T-helper 2 cell treated with Interferon-gamma antibody and Interleukin-4, amounts not matched to agents 5 μg/mL and 100 μg/mL, for 36 hours (primary cell): Measurements from ENCODE around the gene NTRK2.

Experiments
- DNase-seq: peaks from one replicate; pipeline ENCODE4 v3.0.0; 2021; ENCODE audit warnings: low spot score
- H3K27ac Mint-ChIP-seq: one replicate; pipeline ENCODE4 v1.8.0; 2021; ENCODE audit warnings: mild to moderate bottlenecking, mixed read lengths
- H3K27me3 Mint-ChIP-seq: one replicate; pipeline ENCODE4 v1.8.0; 2021; ENCODE audit warnings: low read depth, mixed read lengths
- H3K36me3 Mint-ChIP-seq: one replicate; pipeline ENCODE4 v1.8.0; 2021; ENCODE audit warnings: low read depth, mixed read lengths
- H3K4me1 Mint-ChIP-seq: one replicate; pipeline ENCODE4 v1.8.0; 2021; ENCODE audit warnings: low read depth, mixed read lengths
- H3K4me3 Mint-ChIP-seq: one replicate; pipeline ENCODE4 v1.8.0; 2022; ENCODE audit warnings: mild to moderate bottlenecking, moderate library complexity, mixed read lengths
- H3K9me3 Mint-ChIP-seq: one replicate; pipeline ENCODE4 v1.8.0; 2021; ENCODE audit warnings: mixed read lengths

Gene NTRK2

DNA sequence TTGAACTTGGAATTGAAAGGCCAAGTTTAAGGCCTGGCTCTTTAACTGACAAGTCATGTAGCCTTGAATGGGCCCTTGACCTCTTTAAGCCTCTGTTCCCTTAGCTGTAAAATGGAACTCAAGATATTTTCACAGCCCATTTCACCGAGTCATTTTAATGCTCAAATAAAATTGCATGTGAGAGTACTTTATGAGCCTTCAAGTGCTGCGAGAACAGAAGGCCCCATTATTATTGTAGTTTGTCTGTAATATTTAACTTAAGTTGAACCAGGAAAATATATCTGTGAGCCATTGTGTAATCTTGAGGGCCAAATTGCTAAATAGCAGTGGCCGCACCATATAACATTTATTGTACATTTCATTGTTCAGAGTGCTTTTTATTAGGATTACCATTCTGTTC is 249.9 kb downstream of the NTRK2 start:
- no peaks in the 10 kb centered on the region for H3K9me3 Mint-ChIP-seq
- H3K4me1 Mint-ChIP-seq, result no peaks in the 10 kb centered on the region
- DNase-seq, result no peak
- no peaks in the 10 kb centered on the region for H3K36me3 Mint-ChIP-seq
- no peak overlapping the region for H3K27ac Mint-ChIP-seq
- no peak overlapping the region for H3K4me3 Mint-ChIP-seq
- no peaks in the 10 kb centered on the region for H3K27me3 Mint-ChIP-seq

DNA sequence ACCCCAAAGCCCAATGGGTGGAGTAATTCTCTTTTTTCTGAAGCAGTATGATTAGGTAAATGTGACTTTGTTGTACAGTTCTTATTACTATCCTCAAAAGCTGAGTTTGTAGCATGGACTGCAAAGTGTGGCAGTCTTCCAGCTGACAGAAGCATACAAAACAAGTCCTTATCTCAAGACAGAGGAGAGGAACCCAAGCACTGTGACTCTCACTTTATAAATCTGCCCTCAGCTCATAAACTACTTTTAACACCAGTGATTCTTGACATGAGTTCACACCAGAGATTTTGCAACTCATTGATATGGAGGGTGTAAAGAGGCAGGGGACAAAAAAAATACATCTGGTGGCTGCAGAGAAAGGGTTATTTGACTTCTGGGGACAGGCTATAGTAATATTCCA is 251.6 kb downstream of the NTRK2 start:
- Mint-ChIP-seq H3K4me1 (no peaks in the 10 kb centered on the region), H3K9me3 (no peaks in the 10 kb centered on the region), H3K4me3 (no peak overlapping the region), H3K36me3 (no peaks in the 10 kb centered on the region), H3K27me3 (no peaks in the 10 kb centered on the region), H3K27ac (no peak overlapping the region)
- DNase-seq, result no peak

DNA sequence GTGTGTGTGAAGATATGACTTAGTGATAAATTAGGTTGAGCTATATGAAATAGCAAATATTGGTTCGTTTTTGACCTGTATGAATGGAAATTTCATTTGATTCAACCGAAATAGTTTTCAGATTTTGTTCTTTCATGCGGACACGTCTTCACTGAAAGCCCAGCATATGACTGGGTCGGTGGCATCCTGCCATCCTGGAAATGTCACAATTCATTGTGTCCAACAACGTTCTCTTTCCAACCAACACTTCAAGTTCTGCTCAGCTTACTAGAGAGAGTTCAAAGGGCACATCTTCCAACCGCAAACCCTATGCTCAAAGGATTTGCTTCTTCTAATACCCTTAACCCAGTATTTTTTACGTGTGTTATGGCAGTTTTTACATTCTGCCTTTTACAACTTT is 252.5 kb downstream of the NTRK2 start:
- H3K27ac Mint-ChIP-seq, result no peak overlapping the region
- no peaks in the 10 kb centered on the region for H3K9me3 Mint-ChIP-seq
- H3K4me1 Mint-ChIP-seq, result no peaks in the 10 kb centered on the region
- H3K4me3 Mint-ChIP-seq, result no peak overlapping the region
- no peaks in the 10 kb centered on the region for H3K27me3 Mint-ChIP-seq
- no peaks in the 10 kb centered on the region for H3K36me3 Mint-ChIP-seq
- DNase-seq, result no peak

DNA sequence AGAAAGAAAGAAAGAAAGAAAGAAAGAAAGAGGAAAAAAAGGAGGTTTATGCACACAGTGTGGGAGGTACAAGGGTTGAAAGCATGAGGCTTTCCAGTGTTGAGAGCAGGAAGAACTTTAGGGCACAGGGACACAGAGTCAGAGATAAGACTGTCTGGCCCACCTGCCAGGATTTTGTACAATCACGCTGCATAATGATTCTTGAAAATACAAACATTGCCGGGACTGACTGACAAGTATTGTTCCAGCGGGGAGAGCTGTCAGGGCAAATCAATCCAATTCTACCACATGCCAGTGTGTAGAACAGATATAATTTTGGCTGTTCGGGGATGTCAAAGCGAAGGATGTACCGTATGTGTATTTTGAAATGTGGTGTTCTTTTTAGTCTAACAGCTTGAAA is 254.7 kb downstream of the NTRK2 start:
- Mint-ChIP-seq H3K27ac (no peak overlapping the region), H3K9me3 (no peaks in the 10 kb centered on the region)

DNA sequence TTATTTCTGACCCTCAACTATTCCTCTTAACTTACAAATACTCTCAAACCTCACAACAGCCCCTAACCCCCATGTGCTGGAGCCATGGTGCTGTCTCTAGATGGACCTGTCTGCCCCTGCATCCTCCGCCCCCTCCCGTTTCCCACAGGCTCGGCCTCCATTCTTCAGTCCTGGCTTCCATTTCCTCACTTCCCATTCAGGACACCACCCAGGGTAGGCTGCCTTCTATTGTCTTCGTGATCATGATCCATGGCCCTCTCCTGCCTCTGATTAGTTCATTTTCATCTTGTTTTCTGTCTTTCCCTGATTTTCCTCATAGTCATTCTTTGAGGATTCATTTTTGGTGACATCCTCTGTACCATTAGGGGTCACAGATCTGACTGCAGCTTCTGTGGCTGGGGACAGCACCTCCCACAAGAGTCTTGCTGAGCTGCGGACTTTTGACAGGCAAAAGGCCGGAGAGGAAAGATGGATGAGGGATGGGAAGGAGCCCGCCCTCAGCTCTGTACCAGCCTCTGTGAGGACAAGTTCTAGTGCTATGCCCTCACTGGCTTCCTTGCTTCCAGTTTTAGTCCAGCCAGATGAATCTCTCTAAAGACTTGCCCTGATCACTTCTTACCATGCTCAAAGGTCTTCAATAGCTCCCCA is 255.8 kb downstream of the NTRK2 start:
- Mint-ChIP-seq H3K27me3 (no peaks in the 10 kb centered on the region), H3K4me1 (no peaks in the 10 kb centered on the region), H3K27ac (no peak overlapping the region), H3K36me3 (no peaks in the 10 kb centered on the region), H3K9me3 (no peaks in the 10 kb centered on the region), H3K4me3 (no peak overlapping the region)
- no peak for DNase-seq

More for the DNA sequence above, 254.7 kb downstream of the NTRK2 start:
- no peak overlapping the region for H3K4me3 Mint-ChIP-seq
- no peak for DNase-seq
- H3K36me3 Mint-ChIP-seq, result no peaks in the 10 kb centered on the region
- no peaks in the 10 kb centered on the region for H3K27me3 Mint-ChIP-seq
- H3K4me1 Mint-ChIP-seq, result no peaks in the 10 kb centered on the region

DNA sequence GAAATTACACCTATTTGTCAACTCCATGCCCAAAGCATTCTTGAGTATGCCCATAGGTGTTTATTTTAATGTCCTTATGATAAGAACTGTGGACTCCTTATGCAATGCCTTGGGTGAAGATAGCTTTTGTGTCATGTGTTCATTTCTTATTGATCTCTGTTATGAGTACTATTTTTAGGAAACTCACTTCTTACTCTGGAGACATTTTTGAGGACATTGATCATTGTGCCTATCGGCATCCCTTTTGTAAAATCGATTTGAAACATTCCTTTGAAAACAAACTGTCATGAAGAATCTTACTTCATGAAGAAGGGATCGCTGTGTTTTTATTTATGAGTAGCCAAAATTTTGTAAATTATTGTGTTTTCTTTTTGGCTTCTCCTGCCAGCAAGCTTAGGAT is 257.3 kb downstream of the NTRK2 start:
- H3K4me3 Mint-ChIP-seq, result no peak overlapping the region
- no peaks in the 10 kb centered on the region for H3K36me3 Mint-ChIP-seq
- H3K27me3 Mint-ChIP-seq, result no peaks in the 10 kb centered on the region
- no peak overlapping the region for H3K27ac Mint-ChIP-seq
- H3K9me3 Mint-ChIP-seq, result no peaks in the 10 kb centered on the region
- DNase-seq, result no peak
- H3K4me1 Mint-ChIP-seq, result no peaks in the 10 kb centered on the region

DNA sequence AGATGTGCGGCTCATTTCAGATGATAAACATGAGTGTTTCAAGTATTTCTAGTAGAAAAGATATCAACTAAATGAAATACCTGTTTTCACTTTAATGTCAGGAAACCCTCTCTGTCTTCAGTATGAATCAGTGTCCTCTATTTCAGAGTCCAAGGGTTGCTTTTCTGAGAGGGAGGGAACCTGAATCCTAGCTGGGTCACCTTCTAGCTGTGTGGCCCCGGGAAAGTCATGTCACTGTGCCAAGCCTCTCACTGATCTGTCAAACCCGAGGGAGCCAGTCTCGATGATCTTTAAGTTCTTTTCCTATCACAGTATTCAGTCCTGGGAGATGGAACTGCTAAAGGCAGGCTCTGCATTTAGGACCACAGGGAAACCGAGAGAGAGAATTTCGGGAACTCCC is 258.9 kb downstream of the NTRK2 start:
- no peak overlapping the region for H3K27ac Mint-ChIP-seq
- H3K27me3 Mint-ChIP-seq, result no peaks in the 10 kb centered on the region
- H3K4me3 Mint-ChIP-seq, result no peak overlapping the region
- H3K36me3 Mint-ChIP-seq, result no peaks in the 10 kb centered on the region
- no peaks in the 10 kb centered on the region for H3K4me1 Mint-ChIP-seq
- no peak for DNase-seq
- no peaks in the 10 kb centered on the region for H3K9me3 Mint-ChIP-seq

DNA sequence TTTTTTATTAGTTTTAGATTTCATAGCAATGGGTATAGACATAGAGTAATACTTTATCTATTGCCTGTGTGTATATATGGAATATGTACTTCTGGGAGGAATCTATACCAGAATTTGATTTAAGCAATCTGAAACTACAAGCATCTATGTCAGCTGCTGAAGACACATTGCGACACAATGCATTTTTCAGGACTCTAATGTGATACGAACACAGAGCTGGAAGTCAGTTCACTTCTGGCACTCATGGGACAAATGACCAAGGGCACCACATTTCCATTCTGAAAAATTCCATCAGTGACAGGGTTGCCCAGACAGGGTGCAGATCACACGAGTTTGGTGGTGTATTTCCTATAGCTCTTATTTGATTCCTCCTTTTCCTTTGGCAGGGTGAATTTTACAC is 259.5 kb downstream of the NTRK2 start:
- DNase-seq, result no peak
- H3K4me3 Mint-ChIP-seq, result no peak overlapping the region
- H3K27ac Mint-ChIP-seq, result no peak overlapping the region
- no peaks in the 10 kb centered on the region for H3K9me3 Mint-ChIP-seq
- no peaks in the 10 kb centered on the region for H3K4me1 Mint-ChIP-seq
- no peaks in the 10 kb centered on the region for H3K36me3 Mint-ChIP-seq
- H3K27me3 Mint-ChIP-seq, result no peaks in the 10 kb centered on the region

DNA sequence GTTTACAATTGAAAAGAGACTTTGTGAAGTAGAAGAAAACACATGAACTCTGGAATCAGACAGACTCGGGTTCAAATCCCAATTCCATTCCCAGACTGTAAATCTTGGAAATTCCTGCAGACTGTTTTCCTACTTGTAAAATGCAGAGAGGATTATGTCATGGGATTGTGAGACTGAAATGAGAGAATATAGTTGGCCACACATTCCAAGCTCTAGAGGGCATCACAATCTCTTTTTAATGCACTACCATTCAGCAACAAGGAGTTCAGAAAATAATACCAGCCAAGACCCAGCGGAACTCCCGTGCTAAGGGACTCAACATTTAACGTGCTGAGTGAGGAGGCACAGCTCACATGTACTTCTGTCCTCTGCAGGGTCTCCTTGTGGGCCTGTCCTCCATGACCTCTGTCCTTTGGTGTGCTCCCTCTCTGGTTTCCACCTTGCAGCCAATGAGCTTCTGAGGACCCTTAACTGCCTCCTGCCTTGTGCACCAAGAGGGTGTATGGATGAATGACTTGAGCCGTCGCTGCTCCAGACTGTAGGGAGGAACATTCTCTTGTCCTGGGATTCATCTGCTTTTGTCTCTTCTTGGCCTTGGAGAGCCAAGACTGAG is 263.5 kb downstream of the NTRK2 start:
- no peaks in the 10 kb centered on the region for H3K4me1 Mint-ChIP-seq
- no peak overlapping the region for H3K4me3 Mint-ChIP-seq
- H3K27ac Mint-ChIP-seq, result no peak overlapping the region
- no peaks in the 10 kb centered on the region for H3K9me3 Mint-ChIP-seq
- DNase-seq, result no peak
- H3K27me3 Mint-ChIP-seq, result no peaks in the 10 kb centered on the region
- no peaks in the 10 kb centered on the region for H3K36me3 Mint-ChIP-seq

DNA sequence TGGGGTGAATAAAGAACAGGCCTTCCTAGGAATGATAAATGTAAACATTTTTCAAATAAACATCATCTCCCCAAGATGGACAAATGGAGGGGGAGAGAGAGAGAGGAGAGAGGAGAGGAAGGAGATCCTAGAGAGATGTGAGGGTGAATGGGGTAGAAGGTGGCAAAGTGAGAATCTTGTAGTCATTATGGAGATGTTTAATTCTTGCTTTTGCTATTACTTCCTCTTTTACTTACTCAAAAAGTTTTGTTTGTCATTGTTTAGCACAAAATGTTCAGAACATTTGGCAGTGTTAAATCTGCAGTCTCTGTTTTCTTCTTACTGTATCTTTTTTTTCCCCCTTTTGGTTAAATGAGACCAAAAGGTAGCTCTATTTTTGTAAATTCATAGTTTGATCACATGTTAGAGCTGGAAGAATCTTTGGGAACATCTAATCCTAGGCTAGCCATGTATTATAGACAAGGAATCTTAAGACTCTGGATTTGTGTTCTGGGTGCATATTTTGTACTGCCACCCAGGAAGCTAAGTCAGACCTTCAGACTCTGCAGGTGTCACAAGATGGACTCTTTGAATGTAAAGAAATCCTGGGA is 266.1 kb downstream of the NTRK2 start:
- Mint-ChIP-seq H3K9me3 (no peaks in the 10 kb centered on the region), H3K27ac (no peak overlapping the region), H3K36me3 (no peaks in the 10 kb centered on the region), H3K27me3 (no peaks in the 10 kb centered on the region), H3K4me3 (no peak overlapping the region), H3K4me1 (no peaks in the 10 kb centered on the region)
- no peak for DNase-seq

DNA sequence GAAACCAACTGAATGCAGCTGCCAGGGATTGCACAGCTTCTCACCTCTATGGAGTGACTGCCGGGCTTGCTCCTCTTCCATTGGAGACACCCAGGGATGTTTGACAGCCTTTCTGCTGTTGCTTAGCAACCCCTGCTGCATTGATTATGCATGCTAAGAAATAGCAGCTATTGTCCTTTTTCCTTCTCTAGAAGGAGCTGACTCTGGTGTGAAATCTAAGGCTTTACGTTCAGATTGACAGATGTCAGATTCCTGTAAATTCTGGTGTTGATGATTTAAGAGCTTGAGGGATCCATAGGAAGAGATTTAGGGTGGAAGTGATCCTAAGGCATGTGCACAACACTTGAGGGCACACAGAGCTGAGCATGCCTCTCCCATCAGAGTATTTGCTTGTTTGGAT is 267.7 kb downstream of the NTRK2 start:
- no peak overlapping the region for H3K27ac Mint-ChIP-seq
- no peaks in the 10 kb centered on the region for H3K36me3 Mint-ChIP-seq
- no peaks in the 10 kb centered on the region for H3K27me3 Mint-ChIP-seq
- no peak overlapping the region for H3K4me3 Mint-ChIP-seq
- no peaks in the 10 kb centered on the region for H3K4me1 Mint-ChIP-seq
- H3K9me3 Mint-ChIP-seq, result no peaks in the 10 kb centered on the region
- no peak for DNase-seq

DNA sequence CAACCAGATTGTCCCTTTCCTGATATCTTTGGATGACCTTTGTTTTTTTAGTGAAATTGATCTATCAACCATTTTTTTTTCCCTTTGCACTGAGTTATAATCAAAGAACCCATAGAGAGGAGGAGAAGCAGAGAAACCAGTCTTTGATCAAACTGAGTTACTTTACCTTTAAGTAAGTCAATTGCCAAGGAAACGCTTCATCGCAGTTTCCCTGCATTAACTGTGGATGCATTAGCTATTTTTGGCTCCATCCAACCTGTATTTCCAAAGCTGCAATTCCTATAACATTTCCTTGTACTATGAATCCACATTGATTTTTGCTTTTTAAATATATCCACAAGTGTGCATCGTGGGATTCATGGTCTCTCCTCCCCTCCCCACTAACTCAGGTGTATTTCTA is 268.1 kb downstream of the NTRK2 start:
- no peak for DNase-seq
- Mint-ChIP-seq H3K4me3 (no peak overlapping the region), H3K36me3 (no peaks in the 10 kb centered on the region), H3K4me1 (no peaks in the 10 kb centered on the region), H3K27me3 (no peaks in the 10 kb centered on the region), H3K9me3 (no peaks in the 10 kb centered on the region), H3K27ac (no peak overlapping the region)

DNA sequence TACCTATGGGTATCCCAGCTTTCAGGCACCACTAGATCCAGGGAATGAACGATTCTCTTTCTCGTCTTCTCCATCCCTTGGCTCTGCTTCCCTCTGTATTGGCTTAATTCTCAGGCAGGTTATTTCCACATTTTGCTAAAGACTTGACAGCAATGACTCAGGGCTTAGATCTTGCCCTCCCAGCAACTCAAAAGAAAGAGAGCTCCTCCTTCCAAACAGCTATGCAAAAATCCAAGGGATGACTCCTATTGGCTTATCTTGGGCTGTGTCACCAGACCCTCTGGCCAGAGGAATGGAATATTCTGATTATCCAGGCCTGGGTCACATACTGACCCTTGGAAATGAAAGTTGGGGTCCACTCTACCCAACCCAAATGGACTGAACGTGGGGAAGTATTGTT is 270.2 kb downstream of the NTRK2 start:
- Mint-ChIP-seq H3K9me3 (no peaks in the 10 kb centered on the region), H3K4me3 (no peak overlapping the region), H3K4me1 (no peaks in the 10 kb centered on the region), H3K36me3 (no peaks in the 10 kb centered on the region), H3K27ac (no peak overlapping the region), H3K27me3 (no peaks in the 10 kb centered on the region)
- no peak for DNase-seq

DNA sequence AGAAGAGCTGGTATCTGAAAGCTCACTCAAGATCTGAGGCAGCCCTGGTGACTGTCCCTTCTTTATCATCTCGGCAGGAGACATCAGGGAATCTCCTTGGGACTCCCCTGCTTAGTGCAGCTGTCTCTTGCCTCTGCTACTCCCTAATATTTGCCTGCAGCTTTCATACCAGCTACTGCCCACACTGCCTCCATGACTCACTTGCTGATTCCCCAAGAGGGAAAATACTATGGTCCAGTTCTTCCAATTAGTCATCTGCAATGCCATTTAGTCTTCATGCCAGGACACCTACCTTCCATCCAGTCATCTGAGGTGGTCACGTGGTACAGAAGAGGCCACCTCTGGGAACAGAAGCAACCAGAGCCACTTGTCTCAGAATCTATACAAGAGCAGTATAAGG is 270.8 kb downstream of the NTRK2 start:
- Mint-ChIP-seq H3K4me1 (no peaks in the 10 kb centered on the region), H3K4me3 (no peak overlapping the region), H3K9me3 (no peaks in the 10 kb centered on the region), H3K27ac (no peak overlapping the region), H3K36me3 (no peaks in the 10 kb centered on the region), H3K27me3 (no peaks in the 10 kb centered on the region)
- DNase-seq, result no peak

DNA sequence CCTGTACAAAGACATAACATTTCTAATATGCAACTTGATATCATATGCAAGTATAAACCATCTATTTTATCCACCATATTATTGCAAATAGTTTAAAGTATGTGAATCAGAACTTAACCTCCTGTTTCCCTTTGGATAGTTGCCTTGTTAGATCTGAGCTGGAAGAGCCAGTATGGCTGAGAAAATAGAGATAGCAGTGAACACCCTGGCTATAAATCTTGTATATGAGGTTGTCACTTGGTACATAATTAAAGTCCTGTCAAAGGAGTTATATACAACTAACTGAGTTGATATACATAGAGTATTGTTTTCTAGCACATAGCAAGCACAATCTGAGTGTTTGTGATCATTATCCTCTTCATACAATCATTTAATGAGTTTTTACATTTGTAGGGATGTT is 272.3 kb downstream of the NTRK2 start:
- no peaks in the 10 kb centered on the region for H3K36me3 Mint-ChIP-seq
- H3K9me3 Mint-ChIP-seq, result no peaks in the 10 kb centered on the region
- no peak overlapping the region for H3K4me3 Mint-ChIP-seq
- H3K4me1 Mint-ChIP-seq, result no peaks in the 10 kb centered on the region
- no peak for DNase-seq
- no peak overlapping the region for H3K27ac Mint-ChIP-seq
- H3K27me3 Mint-ChIP-seq, result no peaks in the 10 kb centered on the region
